Measurements from ENCODE around the gene BRI3BP. TPM values are rescaled to one million over a fixed set of nuclear protein-coding genes. Genes with fewer than 3 reads are reported as not detected.

Gene BRI3BP
- total and polyA plus RNA-seq, 11 donors = 1.1 to 5.3 (median 3.6) TPM

DNA sequence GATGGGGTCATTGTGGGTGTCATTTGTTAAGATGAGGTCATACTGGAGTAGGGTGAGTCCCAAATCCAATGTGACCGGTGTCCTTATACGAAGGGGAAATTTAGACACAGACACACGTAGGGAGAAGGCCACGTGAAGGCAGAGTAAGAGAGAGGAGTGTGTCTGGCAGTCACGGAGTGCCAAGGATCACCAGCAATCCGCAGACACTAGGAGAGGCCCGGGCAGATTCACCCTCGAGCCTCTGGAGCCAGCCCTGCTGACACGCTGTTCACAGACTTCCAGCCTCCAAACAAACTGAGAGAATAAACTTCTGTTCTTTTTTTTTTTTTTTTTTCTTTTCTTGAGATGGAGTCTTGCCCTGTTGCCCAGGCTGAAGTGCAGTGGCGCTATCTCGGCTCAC, 24.9 kb downstream of the BRI3BP start:
- 92 to 93% (median 93%) methylated on average over 11 of the region's 11 CpGs for WGBS, 4 donors
- Histone ChIP-seq H3K36me3 (peaks cover 0 to 6% (median 0%) of the 10 kb centered on the region in 9 donors), H3K27me3 (no peaks in the 10 kb centered on the region), H3K4me1 (no peaks in the 10 kb centered on the region), H3K27ac (no peak overlapping the region), H3K4me3 (no peak overlapping the region), H3K9me3 (no peaks in the 10 kb centered on the region)
- no peak for ATAC-seq
- intact Hi-C loops (cut with DNase I) = no loop called here
- DNase-seq = no peak
- TF ChIP-seq, protein P1, sequence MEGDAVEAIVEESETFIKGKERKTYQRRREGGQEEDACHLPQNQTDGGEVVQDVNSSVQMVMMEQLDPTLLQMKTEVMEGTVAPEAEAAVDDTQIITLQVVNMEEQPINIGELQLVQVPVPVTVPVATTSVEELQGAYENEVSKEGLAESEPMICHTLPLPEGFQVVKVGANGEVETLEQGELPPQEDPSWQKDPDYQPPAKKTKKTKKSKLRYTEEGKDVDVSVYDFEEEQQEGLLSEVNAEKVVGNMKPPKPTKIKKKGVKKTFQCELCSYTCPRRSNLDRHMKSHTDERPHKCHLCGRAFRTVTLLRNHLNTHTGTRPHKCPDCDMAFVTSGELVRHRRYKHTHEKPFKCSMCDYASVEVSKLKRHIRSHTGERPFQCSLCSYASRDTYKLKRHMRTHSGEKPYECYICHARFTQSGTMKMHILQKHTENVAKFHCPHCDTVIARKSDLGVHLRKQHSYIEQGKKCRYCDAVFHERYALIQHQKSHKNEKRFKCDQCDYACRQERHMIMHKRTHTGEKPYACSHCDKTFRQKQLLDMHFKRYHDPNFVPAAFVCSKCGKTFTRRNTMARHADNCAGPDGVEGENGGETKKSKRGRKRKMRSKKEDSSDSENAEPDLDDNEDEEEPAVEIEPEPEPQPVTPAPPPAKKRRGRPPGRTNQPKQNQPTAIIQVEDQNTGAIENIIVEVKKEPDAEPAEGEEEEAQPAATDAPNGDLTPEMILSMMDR (IDR thresholded peaks at IDR 0.05) = no peak
- TF ChIP-seq POLR2A (IDR thresholded peaks at IDR 0.05) = no peak

DNA sequence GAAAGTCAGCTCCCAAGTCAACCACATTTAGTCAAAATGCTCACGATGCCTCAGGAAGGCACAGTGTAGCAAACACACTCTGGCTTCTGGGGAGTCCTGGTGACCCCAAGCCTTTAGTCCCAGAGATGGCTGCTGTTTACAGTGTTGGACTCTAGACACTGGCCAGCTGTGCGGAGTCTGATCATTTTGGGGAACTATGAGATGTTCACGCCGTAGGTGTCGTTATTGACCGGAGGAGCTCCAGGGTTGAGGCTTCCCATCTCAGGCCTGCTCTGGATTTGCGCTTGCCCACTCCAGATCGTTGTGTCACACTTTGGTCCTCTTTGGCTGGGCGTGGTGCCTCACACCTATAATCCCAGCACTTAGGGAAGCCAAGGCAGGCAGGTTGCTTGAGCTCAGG, 27.7 kb downstream of the BRI3BP start:
- H3K36me3 ChIP-seq = peaks cover 0 to 5% (median 0%) of the 10 kb centered on the region in 9 donors
- TF ChIP-seq, protein P1 (IDR thresholded peaks at IDR 0.05) = no peak
- no peak for TF ChIP-seq POLR2A (IDR thresholded peaks at IDR 0.05)
- ATAC-seq (no peak), DNase-seq (no peak)
- H3K27ac ChIP-seq = no peak overlapping the region
- H3K27me3 ChIP-seq = no peaks in the 10 kb centered on the region
- WGBS, 4 donors = 94 to 98% (median 95%) methylated on average over 8 to 9 of the region's 9 CpGs
- intact Hi-C loops (cut with DNase I) = no loop called here
- H3K4me1 ChIP-seq = no peaks in the 10 kb centered on the region
- no peak overlapping the region for H3K4me3 ChIP-seq
- H3K9me3 ChIP-seq = no peaks in the 10 kb centered on the region

DNA sequence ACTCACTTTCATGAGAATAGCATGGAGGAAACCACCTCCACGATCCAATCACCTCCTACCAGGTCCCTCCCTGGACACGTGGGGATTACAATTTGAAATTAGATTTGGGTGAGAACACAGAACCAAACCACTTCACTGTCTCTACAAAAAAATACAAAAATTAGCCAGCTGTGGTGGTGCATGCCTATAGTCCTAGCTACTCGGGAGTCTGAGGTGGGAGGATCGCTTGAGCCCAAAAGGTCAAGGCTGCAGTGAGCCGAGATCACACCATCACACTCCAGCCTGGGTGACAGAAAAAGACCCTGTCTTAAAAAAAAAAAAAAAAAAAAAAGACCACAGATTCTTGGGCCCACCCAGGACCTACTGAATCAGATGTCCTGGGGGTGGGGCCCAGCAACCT, 28.3 kb downstream of the BRI3BP start:
- Histone ChIP-seq H3K27ac (no peak overlapping the region), H3K27me3 (no peaks in the 10 kb centered on the region), H3K9me3 (no peaks in the 10 kb centered on the region), H3K4me3 (no peak overlapping the region), H3K4me1 (no peaks in the 10 kb centered on the region), H3K36me3 (peaks cover 0 to 5% (median 0%) of the 10 kb centered on the region in 9 donors)
- TF ChIP-seq, protein P1 (IDR thresholded peaks at IDR 0.05) = no peak
- TF ChIP-seq POLR2A (IDR thresholded peaks at IDR 0.05) = no peak
- no peak for ATAC-seq
- WGBS, 4 donors = 75 to 82% (median 81%) methylated on average over 5 of the region's 5 CpGs
- DNase-seq = no peak
- intact Hi-C loops (cut with DNase I) = no loop called here

DNA sequence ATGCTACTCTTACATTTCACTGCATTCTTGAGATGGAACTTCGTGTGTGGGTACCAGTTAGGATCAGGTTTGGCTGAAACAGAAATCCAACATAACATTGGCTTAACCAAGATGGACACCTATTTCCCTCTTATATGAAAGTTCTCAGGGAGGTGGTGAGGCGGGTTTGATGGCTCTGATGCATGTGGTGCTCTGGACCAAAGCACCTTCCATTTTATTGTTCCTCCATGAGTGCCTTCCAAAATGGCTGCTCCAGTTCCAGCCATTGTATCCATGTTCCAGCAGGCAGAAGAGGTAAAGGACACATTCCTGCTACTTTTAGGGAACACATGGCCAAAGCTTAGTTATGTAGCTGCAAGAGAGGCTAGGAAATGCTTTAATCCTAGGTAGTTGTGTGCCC, 29.6 kb downstream of the BRI3BP start:
- WGBS, 4 donors = 96 to 99% (median 97%) methylated on average over 2 of the region's 2 CpGs
- Histone ChIP-seq H3K9me3 (no peaks in the 10 kb centered on the region), H3K27me3 (no peaks in the 10 kb centered on the region), H3K4me3 (no peak overlapping the region), H3K4me1 (no peaks in the 10 kb centered on the region), H3K36me3 (peaks cover 0 to 5% (median 0%) of the 10 kb centered on the region in 9 donors), H3K27ac (no peak overlapping the region)
- ATAC-seq (no peak), DNase-seq (no peak)
- TF ChIP-seq, protein P1 (IDR thresholded peaks at IDR 0.05) = no peak
- TF ChIP-seq POLR2A (IDR thresholded peaks at IDR 0.05) = no peak
- intact Hi-C loops (cut with DNase I) = no loop called here
